Measurements from ENCODE around the gene CNOT3. TPM values are rescaled to one million over a fixed set of nuclear protein-coding genes. Genes with fewer than 3 reads are reported as not detected.

CNOT3 gene
- total and polyA plus RNA-seq, 8 donors, result 16.8 to 40.0 (median 22.5) TPM

- no peak overlapping the region for H3K4me3 ChIP-seq
- TF ChIP-seq CTCF (IDR thresholded peaks at IDR 0.05), result no peak
- no peaks in the 10 kb centered on the region for H3K27me3 ChIP-seq
- no peaks in the 10 kb centered on the region for H3K9me3 ChIP-seq
- H3K4me1 ChIP-seq, result peaks cover 4 to 6% (median 4%) of the 10 kb centered on the region in 3 donors
- H3K27ac ChIP-seq, result no peak overlapping the region
- DNase-seq (no peak), FAIRE-seq (no peak), ATAC-seq (no peak)
- intact Hi-C loops (cut with DNase I), result no loop called here
- peaks cover 7 to 59% (median 36%) of the 10 kb centered on the region in 3 donors for H3K36me3 ChIP-seq
- 95 to 96% methylated on average over 10 of the region's 10 CpGs for WGBS, 2 donors
Measured at GRCh38 chr19:54121259-54121658, 16.3 kb upstream of the CNOT3 start.

DNA sequence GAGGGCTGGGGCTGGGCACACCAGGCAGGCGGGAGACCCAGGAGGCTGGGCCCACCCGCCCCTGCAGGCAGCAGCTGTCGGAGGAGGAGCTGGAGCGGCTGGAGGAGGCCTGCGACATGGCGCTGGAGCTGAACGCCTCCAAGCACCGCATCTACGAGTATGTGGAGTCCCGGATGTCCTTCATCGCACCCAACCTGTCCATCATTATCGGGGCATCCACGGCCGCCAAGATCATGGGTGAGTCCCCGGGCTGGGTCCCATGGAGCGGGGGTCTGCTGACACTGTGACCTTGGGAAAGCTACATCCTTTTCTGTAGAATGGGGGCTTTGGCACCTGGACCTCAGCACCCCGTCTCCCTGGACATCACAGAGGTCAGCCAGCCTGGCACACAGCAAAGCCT, 13.9 kb upstream of the CNOT3 start:
- DNase-seq, result peak in 2 of 6 donors; percentile 15 to 68
- Histone ChIP-seq H3K36me3 (peaks cover 7 to 67% (median 40%) of the 10 kb centered on the region in 3 donors), H3K4me3 (no peak overlapping the region), H3K27ac (no peak overlapping the region), H3K27me3 (no peaks in the 10 kb centered on the region), H3K9me3 (no peaks in the 10 kb centered on the region), H3K4me1 (no peaks in the 10 kb centered on the region)
- intact Hi-C loops (cut with DNase I), result no loop called here
- no peak for TF ChIP-seq CTCF (IDR thresholded peaks at IDR 0.05)
- ATAC-seq, result no peak
- 94 to 97% methylated on average over 16 to 17 of the region's 17 CpGs for WGBS, 2 donors
- no peak for FAIRE-seq

GRCh38 chr19:54124393-54124792, 13.2 kb upstream of the CNOT3 start:
- H3K9me3 ChIP-seq, result no peaks in the 10 kb centered on the region
- intact Hi-C loops (cut with DNase I), result no loop called here
- no peak overlapping the region for H3K4me3 ChIP-seq
- H3K27me3 ChIP-seq, result no peaks in the 10 kb centered on the region
- WGBS, 2 donors, result 92 to 95% methylated on average over 19 of the region's 19 CpGs
- no peak for FAIRE-seq
- TF ChIP-seq CTCF (IDR thresholded peaks at IDR 0.05), result no peak
- no peak overlapping the region for H3K27ac ChIP-seq
- peak in 2 of 6 donors; percentile 22 to 50 for DNase-seq
- peaks cover 7 to 73% (median 44%) of the 10 kb centered on the region in 3 donors for H3K36me3 ChIP-seq
- H3K4me1 ChIP-seq, result no peaks in the 10 kb centered on the region
- no peak for ATAC-seq

DNA sequence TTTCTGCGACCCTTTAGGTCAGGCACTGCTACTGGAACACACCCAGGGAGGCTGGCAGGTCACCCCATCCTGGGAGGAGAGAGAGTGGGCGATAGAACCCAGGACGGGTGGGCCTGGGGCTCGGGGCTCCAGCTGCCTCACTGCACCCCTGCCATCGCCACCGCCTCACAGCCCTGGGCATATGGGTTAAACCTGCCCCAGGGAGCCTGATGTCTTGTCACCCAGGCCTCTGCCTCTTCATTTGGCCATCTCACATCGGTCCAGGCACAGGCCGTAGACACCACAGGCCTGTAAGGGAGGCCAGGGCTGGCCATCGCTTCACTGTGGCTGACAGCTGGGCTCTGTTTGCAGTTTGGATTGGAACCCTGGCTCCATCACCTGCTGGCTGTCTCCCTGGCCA, 11.8 kb upstream of the CNOT3 start:
- H3K27ac ChIP-seq, result no peak overlapping the region
- H3K36me3 ChIP-seq, result peaks cover 7 to 63% (median 48%) of the 10 kb centered on the region in 3 donors
- no peak for FAIRE-seq

More for the DNA sequence above, 11.8 kb upstream of the CNOT3 start:
- no peaks in the 10 kb centered on the region for H3K27me3 ChIP-seq
- no peaks in the 10 kb centered on the region for H3K4me1 ChIP-seq
- intact Hi-C loops (cut with DNase I), result no loop called here
- peak in 2 of 6 donors; percentile 23 to 38 for DNase-seq
- ATAC-seq, result no peak
- no peaks in the 10 kb centered on the region for H3K9me3 ChIP-seq
- no peak for TF ChIP-seq CTCF (IDR thresholded peaks at IDR 0.05)
- no peak overlapping the region for H3K4me3 ChIP-seq
- WGBS, 2 donors, result 85 to 90% methylated on average over 9 of the region's 9 CpGs
